HG02588 (cell line): ENCODE data around the gene RRP12.
"Not testable (repeated sequence)": the region's sequence is repeated elsewhere in the genome, so short reads cannot be mapped to it uniquely, and the experiment has no call there.

Source experiments
- ATAC-seq: cut with Tn5 transposase; IDR thresholded peaks from one replicate; pipeline ENCODE4 v1.9.1; 2021; ENCODE audit warnings: mild to moderate bottlenecking, moderate library complexity; ENCODE audit not compliant: unreplicated experiment

RRP12 gene

GRCh38 chr10:97372233-97372875 is 28.8 kb downstream of the RRP12 start:
- no peak for ATAC-seq

DNA sequence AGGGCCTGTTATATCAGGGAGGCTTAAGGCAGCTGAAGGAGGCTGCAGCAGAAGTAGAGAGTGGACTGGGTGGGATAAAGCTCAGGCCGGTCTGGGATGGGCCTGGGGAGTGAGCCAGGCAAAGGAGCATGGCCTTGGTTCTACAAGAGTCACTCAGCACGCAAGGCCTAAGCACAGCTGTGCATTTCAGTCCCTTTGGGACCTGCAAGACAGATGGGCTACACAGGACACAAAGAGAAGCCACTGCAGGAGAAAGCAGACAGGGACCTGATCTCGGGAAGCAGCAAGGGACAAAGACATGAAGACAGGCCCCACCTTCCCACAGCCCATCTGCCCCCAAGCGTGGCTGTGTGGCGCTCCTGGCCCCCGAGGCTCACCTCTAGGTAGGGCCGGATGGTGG is 29.4 kb downstream of the RRP12 start:
- no peak for ATAC-seq

DNA sequence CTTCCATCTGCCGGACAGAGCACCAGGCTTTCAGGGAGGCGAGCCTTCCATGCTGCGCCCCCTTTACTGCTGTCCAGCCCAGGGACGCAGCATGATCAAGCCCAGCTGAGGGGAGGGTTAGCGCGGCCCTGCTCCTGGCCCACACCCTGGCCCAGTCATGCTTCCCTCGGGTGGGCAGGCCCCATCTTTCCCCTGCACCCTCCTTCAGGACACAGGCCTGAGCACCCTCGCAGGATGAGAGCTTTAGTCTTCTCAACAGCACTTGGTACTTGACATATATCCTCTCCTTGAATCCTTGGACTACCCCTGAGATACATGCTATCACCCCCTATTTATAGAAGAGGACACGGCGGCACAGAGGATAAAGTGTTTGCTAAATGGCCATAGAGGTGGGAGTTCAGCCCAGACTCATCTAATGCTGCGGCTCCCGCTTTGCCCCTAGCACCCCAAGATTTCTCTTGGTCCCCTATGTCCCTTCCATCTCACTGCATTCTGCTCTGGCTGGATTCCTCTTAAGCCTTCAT is 34.0 kb downstream of the RRP12 start:
- ATAC-seq: no peak

DNA sequence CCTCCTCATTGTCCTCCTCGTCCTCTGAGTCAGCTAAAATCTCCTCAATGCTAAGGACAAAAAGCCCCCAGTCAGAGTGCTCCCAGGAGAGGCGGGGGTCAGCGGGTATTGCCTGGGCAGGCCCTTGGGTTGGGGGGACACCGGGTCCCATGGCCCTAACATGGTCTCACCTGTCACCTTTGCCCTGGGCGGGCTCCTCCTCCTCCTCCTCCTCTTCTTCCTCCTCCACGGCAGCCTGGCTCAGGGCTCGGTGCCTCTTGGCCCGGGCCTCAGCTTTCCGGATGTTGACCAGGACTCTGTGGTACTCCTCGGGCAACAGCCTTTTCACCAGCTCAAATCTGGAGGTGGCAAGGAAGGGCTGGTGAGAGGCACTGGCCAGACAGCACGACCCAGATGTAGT is 34.6 kb downstream of the RRP12 start:
- no peak for ATAC-seq

DNA sequence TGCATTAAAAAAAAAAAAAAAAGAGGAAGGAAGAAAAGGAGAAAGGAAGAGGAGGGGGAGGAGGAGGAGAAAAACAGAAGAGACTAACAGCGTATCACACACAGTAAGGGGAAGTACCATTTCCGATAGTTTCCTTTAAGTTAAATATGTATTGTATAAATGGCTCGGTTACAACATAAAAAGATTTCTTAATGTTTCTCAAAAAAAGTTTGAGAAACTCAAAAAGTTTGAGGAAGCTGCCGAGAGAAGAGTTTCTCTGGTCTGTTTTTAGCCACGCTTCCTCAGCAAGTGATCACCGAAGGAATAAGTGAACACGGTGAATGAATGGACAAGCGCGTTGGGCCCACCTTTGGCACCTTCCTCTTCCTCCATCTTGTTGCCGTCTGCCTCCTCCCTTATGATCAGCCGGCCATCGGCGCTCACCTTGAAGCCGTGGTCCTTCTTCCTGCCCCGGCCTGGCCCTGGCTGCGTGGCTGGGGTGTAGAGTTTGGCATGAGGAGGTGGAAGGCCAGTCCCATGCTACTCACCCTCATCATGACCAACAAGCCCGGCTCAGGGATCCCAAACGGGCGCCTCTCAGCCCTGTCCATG is 35.3 kb downstream of the RRP12 start:
- ATAC-seq: no peak

GRCh38 chr10:97363071-97363470 is 38.1 kb downstream of the RRP12 start:
- ATAC-seq: no peak

DNA sequence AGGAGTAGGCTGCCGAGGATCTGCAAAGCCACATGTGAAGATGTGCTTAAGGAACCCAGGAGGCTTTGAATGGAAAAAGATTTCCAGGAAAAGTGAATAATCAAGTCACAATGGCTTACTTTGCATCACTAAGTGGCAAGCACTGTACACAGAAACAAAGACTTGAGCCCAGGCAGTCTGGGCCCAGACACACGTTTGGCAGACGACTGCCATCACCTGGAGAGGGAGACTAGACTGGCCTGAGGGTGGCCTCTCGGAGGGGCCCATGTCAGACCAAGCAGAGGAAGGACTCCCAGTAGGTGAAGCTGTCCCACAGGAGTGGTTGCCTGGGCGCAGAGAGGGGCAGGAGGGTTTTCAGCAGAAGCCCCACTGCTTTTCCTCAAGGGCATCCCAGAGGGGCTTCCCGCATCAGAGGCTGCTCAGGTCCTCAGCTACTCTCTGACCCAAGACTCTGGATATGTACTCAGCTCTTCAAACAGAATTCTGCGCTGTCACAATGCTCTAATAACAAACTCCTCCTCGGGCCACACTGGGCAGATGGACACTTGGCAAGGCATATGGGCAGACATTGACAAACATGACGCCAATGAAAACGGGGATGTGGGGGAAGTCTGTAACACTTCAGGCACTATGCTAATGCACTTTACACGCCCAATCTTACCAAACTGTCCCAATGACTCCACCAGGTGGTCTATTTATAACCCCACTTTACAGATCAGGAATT is 38.7 kb downstream of the RRP12 start:
- no peak for ATAC-seq

GRCh38 chr10:97361537-97361901 is 39.6 kb downstream of the RRP12 start:
- no peak for ATAC-seq

GRCh38 chr10:97360705-97361536 is 40.2 kb downstream of the RRP12 start:
- ATAC-seq: no peak

GRCh38 chr10:97358781-97359180 is 42.4 kb downstream of the RRP12 start:
- ATAC-seq: no peak

- no peak for ATAC-seq
Measured at GRCh38 chr10:97358349-97358748, 42.8 kb downstream of the RRP12 start.

GRCh38 chr10:97356918-97357317 is 44.2 kb downstream of the RRP12 start:
- ATAC-seq: no peak

DNA sequence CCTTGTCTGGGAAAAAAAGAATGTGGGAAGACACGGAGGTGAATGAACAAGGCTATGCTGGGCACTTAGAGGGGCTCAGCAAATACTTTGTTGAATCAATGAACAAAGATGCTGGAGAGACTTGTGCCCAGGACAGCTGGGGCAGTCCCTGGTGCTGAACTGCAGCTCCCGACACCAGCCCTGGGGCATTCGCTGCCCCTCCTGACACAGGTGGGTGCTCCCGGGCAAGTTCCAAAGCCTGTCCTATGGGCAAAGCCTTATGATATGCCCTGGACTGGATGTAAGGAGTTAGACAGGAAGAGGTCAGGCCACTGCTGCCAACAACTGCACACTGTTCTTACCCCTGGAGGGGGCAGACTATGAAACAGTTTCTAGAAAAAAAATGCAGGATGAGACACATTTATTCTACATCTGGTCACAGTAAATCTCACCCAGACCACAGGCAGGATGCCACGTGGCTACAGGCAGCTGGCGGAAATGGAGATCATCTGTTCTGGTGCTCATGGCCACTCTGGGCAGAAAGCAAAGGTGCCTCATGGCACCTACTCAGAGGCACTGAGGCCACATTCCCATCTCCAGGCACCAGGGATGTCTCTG is 44.7 kb downstream of the RRP12 start:
- no peak for ATAC-seq

GRCh38 chr10:97355571-97355975 is 45.6 kb downstream of the RRP12 start:
- ATAC-seq: no peak

GRCh38 chr10:97353945-97354344 is 47.2 kb downstream of the RRP12 start:
- ATAC-seq: no peak

- ATAC-seq: no peak
Measured at GRCh38 chr10:97349752-97350513, 51.2 kb downstream of the RRP12 start.

DNA sequence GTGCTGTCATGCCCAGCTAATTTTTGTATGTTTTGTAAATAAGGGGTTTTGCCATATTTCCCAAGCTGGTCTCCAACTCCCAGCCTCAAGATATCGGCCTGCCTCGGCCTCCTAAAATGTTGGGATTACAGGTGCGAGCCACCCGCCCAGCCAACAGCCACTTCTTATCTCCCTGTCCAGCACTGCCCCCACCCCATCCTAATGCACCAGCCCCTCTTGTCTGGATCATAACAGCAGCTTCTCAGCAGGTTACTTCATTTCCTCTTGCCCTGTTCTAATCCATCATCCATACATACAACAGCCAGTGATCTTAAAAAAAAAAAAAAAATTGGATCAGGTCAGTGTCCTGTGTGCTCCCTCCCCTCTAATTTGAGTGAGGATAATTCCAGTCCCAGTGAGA is 53.8 kb downstream of the RRP12 start:
- no peak for ATAC-seq

DNA sequence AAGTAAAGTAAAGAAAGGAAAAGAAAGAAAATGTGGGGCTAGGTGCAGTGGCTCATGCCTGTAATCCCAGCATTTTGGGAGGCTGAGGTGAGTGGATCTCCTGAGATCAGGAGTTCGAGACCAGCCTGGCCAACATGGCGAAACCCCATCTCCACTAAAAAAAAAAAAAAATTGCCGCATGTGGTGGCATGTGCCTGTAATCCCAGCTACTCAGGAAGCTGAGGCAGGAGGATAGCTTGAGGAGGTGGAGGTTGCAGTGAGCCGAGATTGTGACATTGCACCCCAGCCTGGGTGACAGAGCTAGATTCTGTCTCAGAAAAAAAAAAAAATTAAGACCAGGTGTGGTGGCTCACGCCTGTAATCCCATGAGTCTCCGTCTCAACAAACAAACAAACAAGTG is 57.5 kb downstream of the RRP12 start:
- ATAC-seq: not testable (repeated sequence)

DNA sequence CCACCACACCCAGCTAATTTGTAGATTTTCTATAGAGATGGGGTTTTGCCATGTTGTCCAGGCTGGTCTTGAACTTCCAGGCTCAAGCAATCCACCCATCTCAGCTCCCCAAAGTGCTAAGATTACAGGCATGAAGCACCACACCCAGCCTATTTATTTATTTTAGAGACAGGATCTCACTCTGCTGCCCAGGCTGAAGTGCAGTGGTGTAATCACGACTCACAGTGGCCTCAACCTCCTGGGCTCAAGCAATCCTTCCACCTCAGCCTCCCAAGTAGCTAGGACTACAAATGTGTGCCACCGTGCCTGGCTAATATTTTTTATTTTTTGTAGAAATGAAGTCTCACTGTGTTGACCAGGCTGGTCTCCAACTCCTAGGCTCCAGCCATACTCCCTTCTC is 59.7 kb downstream of the RRP12 start:
- no peak for ATAC-seq

- ATAC-seq: no peak
Measured at GRCh38 chr10:97338041-97338440, 63.1 kb downstream of the RRP12 start.
